Liver (tissue), 3 donors: ENCODE results near the gene LRRC4.

Experiments
- EGR1 ChIP-seq, 2 donors: IDR thresholded peaks; 2 replicates each; pipeline ENCODE4 v1.6.1; 2016 to 2018; ENCODE audit warnings: antibody characterized with exemption in 2 of 2, low read depth in 2 of 2
- FOXA2 ChIP-seq: IDR thresholded peaks from 2 replicates; pipeline ENCODE4 v1.6.1; 2016; ENCODE audit warnings: antibody characterized with exemption
- JUND ChIP-seq, 2 donors: IDR thresholded peaks; 2 replicates each; pipeline ENCODE4 v1.6.1; 2016; ENCODE audit warnings: antibody characterized with exemption in 2 of 2
- RAD21 ChIP-seq, 2 donors: IDR thresholded peaks; 2 replicates each; pipeline ENCODE4 v1.6.1; 2016; ENCODE audit warnings: antibody characterized with exemption in 2 of 2, mild to moderate bottlenecking in 2 of 2
- TAF1 ChIP-seq: conservative IDR thresholded peaks from 2 replicates; pipeline ENCODE4 v1.6.1; 2016; ENCODE audit warnings: antibody characterized with exemption, mild to moderate bottlenecking
- YY1 ChIP-seq: IDR thresholded peaks from 2 replicates; pipeline ENCODE4 v1.6.1; 2016; ENCODE audit warnings: antibody characterized with exemption, mild to moderate bottlenecking
- TF ChIP-seq, protein P1 (sequence below): fragments of 150-350 bp; IDR thresholded peaks from 2 replicates; pipeline ENCODE4 v1.5.1; 2017; ENCODE audit warnings: improper control_type of control experiment, low read depth, low read length; ENCODE audit not compliant: missing input control
- TF ChIP-seq, protein P2 (sequence below): IDR thresholded peaks from 2 replicates; pipeline ENCODE4 v1.6.1; 2016; ENCODE audit warnings: antibody characterized with exemption
- TF ChIP-seq, protein P3 (sequence below): IDR thresholded peaks from 2 replicates; pipeline ENCODE4 v1.6.1; 2016; ENCODE audit warnings: antibody characterized with exemption
- TF ChIP-seq, protein P4 (sequence below): IDR thresholded peaks from 2 replicates; pipeline ENCODE4 v1.6.1; 2016; ENCODE audit warnings: antibody characterized with exemption, mild to moderate bottlenecking
- donor health status: healthy.
- donor health status: healthy.

- TF ChIP-seq YY1 (no peak), TAF1 (no peak), EGR1 (IDR thresholded peaks at IDR 0.05; ENCODE audit: low read depth in 2 of 2) (no peak), JUND (IDR thresholded peaks at IDR 0.05) (no peak), RAD21 (IDR thresholded peaks at IDR 0.05) (no peak), FOXA2 (no peak)
- TF ChIP-seq, protein P1, sequence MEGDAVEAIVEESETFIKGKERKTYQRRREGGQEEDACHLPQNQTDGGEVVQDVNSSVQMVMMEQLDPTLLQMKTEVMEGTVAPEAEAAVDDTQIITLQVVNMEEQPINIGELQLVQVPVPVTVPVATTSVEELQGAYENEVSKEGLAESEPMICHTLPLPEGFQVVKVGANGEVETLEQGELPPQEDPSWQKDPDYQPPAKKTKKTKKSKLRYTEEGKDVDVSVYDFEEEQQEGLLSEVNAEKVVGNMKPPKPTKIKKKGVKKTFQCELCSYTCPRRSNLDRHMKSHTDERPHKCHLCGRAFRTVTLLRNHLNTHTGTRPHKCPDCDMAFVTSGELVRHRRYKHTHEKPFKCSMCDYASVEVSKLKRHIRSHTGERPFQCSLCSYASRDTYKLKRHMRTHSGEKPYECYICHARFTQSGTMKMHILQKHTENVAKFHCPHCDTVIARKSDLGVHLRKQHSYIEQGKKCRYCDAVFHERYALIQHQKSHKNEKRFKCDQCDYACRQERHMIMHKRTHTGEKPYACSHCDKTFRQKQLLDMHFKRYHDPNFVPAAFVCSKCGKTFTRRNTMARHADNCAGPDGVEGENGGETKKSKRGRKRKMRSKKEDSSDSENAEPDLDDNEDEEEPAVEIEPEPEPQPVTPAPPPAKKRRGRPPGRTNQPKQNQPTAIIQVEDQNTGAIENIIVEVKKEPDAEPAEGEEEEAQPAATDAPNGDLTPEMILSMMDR, result no peak
- TF ChIP-seq, protein P2, sequence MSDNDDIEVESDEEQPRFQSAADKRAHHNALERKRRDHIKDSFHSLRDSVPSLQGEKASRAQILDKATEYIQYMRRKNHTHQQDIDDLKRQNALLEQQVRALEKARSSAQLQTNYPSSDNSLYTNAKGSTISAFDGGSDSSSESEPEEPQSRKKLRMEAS, result no peak
- TF ChIP-seq, protein P3, sequence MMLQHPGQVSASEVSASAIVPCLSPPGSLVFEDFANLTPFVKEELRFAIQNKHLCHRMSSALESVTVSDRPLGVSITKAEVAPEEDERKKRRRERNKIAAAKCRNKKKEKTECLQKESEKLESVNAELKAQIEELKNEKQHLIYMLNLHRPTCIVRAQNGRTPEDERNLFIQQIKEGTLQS, result no peak
- TF ChIP-seq, protein P4, sequence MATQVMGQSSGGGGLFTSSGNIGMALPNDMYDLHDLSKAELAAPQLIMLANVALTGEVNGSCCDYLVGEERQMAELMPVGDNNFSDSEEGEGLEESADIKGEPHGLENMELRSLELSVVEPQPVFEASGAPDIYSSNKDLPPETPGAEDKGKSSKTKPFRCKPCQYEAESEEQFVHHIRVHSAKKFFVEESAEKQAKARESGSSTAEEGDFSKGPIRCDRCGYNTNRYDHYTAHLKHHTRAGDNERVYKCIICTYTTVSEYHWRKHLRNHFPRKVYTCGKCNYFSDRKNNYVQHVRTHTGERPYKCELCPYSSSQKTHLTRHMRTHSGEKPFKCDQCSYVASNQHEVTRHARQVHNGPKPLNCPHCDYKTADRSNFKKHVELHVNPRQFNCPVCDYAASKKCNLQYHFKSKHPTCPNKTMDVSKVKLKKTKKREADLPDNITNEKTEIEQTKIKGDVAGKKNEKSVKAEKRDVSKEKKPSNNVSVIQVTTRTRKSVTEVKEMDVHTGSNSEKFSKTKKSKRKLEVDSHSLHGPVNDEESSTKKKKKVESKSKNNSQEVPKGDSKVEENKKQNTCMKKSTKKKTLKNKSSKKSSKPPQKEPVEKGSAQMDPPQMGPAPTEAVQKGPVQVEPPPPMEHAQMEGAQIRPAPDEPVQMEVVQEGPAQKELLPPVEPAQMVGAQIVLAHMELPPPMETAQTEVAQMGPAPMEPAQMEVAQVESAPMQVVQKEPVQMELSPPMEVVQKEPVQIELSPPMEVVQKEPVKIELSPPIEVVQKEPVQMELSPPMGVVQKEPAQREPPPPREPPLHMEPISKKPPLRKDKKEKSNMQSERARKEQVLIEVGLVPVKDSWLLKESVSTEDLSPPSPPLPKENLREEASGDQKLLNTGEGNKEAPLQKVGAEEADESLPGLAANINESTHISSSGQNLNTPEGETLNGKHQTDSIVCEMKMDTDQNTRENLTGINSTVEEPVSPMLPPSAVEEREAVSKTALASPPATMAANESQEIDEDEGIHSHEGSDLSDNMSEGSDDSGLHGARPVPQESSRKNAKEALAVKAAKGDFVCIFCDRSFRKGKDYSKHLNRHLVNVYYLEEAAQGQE, result no peak
Measured at GRCh38 chr7:127993987-127994386, 37.2 kb downstream of the LRRC4 start.
